Measurements from ENCODE around the gene EYS.

The EYS gene

GRCh38 chr6:64225503-64225902 is 1481.5 kb downstream of the EYS start:
- TF ChIP-seq CTCF (IDR thresholded peaks at IDR 0.05; ENCODE audit: extremely low read depth, missing control alignments), result no peak
- no peak for DNase-seq (ENCODE audit: low spot score)

- DNase-seq (ENCODE audit: low spot score), result no peak
- TF ChIP-seq CTCF (IDR thresholded peaks at IDR 0.05; ENCODE audit: extremely low read depth, missing control alignments), result no peak
Measured at GRCh38 chr6:64224819-64225218, 1482.2 kb downstream of the EYS start.

- TF ChIP-seq CTCF (IDR thresholded peaks at IDR 0.05; ENCODE audit: extremely low read depth, missing control alignments), result no peak
- no peak for DNase-seq (ENCODE audit: low spot score)
Measured at GRCh38 chr6:64221776-64222175, 1485.2 kb downstream of the EYS start.

GRCh38 chr6:64220801-64221200 is 1486.2 kb downstream of the EYS start:
- DNase-seq (ENCODE audit: low spot score), result no peak
- TF ChIP-seq CTCF (IDR thresholded peaks at IDR 0.05; ENCODE audit: extremely low read depth, missing control alignments), result no peak

- peak; percentile 23 for DNase-seq (ENCODE audit: low spot score)
- no peak for TF ChIP-seq CTCF (IDR thresholded peaks at IDR 0.05; ENCODE audit: extremely low read depth, missing control alignments)
Measured at GRCh38 chr6:64217721-64218620, 1489.1 kb downstream of the EYS start.

GRCh38 chr6:64214373-64214772 is 1492.7 kb downstream of the EYS start:
- DNase-seq (ENCODE audit: low spot score), result no peak
- TF ChIP-seq CTCF (IDR thresholded peaks at IDR 0.05; ENCODE audit: extremely low read depth, missing control alignments), result no peak

GRCh38 chr6:64213697-64214096 is 1493.3 kb downstream of the EYS start:
- no peak for TF ChIP-seq CTCF (IDR thresholded peaks at IDR 0.05; ENCODE audit: extremely low read depth, missing control alignments)
- DNase-seq (ENCODE audit: low spot score), result no peak

All from GM20000 (cell line).